ENCODE data around the gene MEX3A.
"Not testable (repeated sequence)": the region's sequence is repeated elsewhere in the genome, so short reads cannot be mapped to it uniquely, and the experiment has no call there.

Gene MEX3A

GRCh38 chr1:156082309-156083091, at the start of gene MEX3A:
Gene MEX3A (minus strand): TSS chr1:156082465. CDS start chr1:156081998, 467 bp downstream.
- DNase-seq (ENCODE audit: low read depth), result peak; percentile 44

- DNase-seq (ENCODE audit: low read depth), result no peak
These were observed 48.3 kb upstream of the MEX3A start for GRCh38 chr1:156130578-156130942.

GRCh38 chr1:156129687-156130577, 47.7 kb upstream of the MEX3A start:
- DNase-seq (ENCODE audit: low read depth), result peak; percentile 95

- peak; percentile 90 for DNase-seq (ENCODE audit: low read depth)
These were observed 46.7 kb upstream of the MEX3A start for GRCh38 chr1:156128654-156129597.

GRCh38 chr1:156128308-156128653, 46.0 kb upstream of the MEX3A start:
- DNase-seq (ENCODE audit: low read depth), result no peak

- peak; percentile 82 for DNase-seq (ENCODE audit: low read depth)
These were observed 44.6 kb upstream of the MEX3A start for GRCh38 chr1:156126630-156127534.

- DNase-seq (ENCODE audit: low read depth), result peak; percentile 95
These were observed 43.9 kb upstream of the MEX3A start for GRCh38 chr1:156126043-156126629.

- DNase-seq (ENCODE audit: low read depth), result not testable (repeated sequence)
These were observed 43.3 kb upstream of the MEX3A start for GRCh38 chr1:156125544-156125943.

- peak; percentile 83 for DNase-seq (ENCODE audit: low read depth)
These were observed 42.6 kb upstream of the MEX3A start for GRCh38 chr1:156124557-156125483.

GRCh38 chr1:156123356-156124196, 41.3 kb upstream of the MEX3A start:
- peak; percentile 97 for DNase-seq (ENCODE audit: low read depth)

GRCh38 chr1:156122519-156123355, 40.5 kb upstream of the MEX3A start:
- DNase-seq (ENCODE audit: low read depth), result peak; percentile 90

- no peak for DNase-seq (ENCODE audit: low read depth)
These were observed 39.8 kb upstream of the MEX3A start for GRCh38 chr1:156122086-156122485.

GRCh38 chr1:156121457-156121856, 39.2 kb upstream of the MEX3A start:
- no peak for DNase-seq (ENCODE audit: low read depth)

- DNase-seq (ENCODE audit: low read depth), result not testable (repeated sequence)
These were observed 38.7 kb upstream of the MEX3A start for GRCh38 chr1:156121005-156121404.

GRCh38 chr1:156120318-156120717, 38.1 kb upstream of the MEX3A start:
- DNase-seq (ENCODE audit: low read depth), result no peak

GRCh38 chr1:156119503-156120209, 37.4 kb upstream of the MEX3A start:
- peak; percentile 70 for DNase-seq (ENCODE audit: low read depth)
